Endothelial cell of umbilical vein (primary cell): ENCODE results near the gene PTPRU. TPM values are rescaled to one million over a fixed set of nuclear protein-coding genes. Genes with fewer than 3 reads are reported as not detected.

Experiments used
- BruUV-seq: library from RNA; stranded (reverse); fragments of 400-500 nt; replicated peaks from 2 replicates; lab custom pipeline; 2021; lab: Mats Ljungman, UMichigan
- CTCF ChIA-PET: fragments of 300-600, 350-600 bp; sonication (Branson Sonifier 250); formaldehyde crosslinking; loops from one replicate; lab custom pipeline; 2021; ENCODE audit warnings: antibody characterized with exemption, inconsistent platforms; lab: Charles Lee
- POLR2A ChIA-PET: fragments of 300-600, 350-600 bp; sonication (Branson Sonifier 250); formaldehyde crosslinking; loops from one replicate; lab custom pipeline; 2021; ENCODE audit warnings: antibody characterized with exemption, inconsistent platforms; lab: Charles Lee
- DNase-seq: peaks from one replicate; pipeline ENCODE4 v3.0.0-alpha.2; 2011; ENCODE audit warnings: low read depth, low spot score
- FAIRE-seq: peaks from 2 replicates; lab custom pipeline; 2011; peaks lifted over from hg19 to GRCh38; lab: Jason Lieb, UNC
- H2AFZ ChIP-seq: 2 replicates; pipeline ENCODE4 v1.6.0; 2012; ENCODE audit warnings: low read depth, low read length, control low read depth, inconsistent platforms
- H3K27ac ChIP-seq: 2 replicates; pipeline ENCODE4 v1.5.1; 2011; ENCODE audit warnings: low read depth, mild to moderate bottlenecking, control low read depth, low read length, moderate library complexity; ENCODE audit not compliant: insufficient read depth
- H3K27me3 ChIP-seq, 2 experiments: 2 replicates each; pipeline versions ENCODE4 v1.6.0 to v1.6.1; 2011; ENCODE audit warnings: low read length in 2 of 2, mixed read lengths in 1 of 2; ENCODE audit not compliant: control insufficient read depth in 2 of 2, insufficient read depth in 2 of 2
- H3K36me3 ChIP-seq, 2 experiments: 2 replicates in 1 of 2; 3 replicates in 1 of 2; pipeline ENCODE4 v1.5.1; 2011; ENCODE audit warnings: low read length in 2 of 2, mild to moderate bottlenecking in 1 of 2, moderate library complexity in 1 of 2; ENCODE audit not compliant: control insufficient read depth in 2 of 2, insufficient read depth in 2 of 2; ENCODE audit errors: extremely low read depth in 1 of 2
- H3K4me1 ChIP-seq: 3 replicates; pipeline ENCODE4 v1.5.1; 2011; ENCODE audit warnings: mild to moderate bottlenecking, low read length; ENCODE audit not compliant: control insufficient read depth, insufficient read depth; ENCODE audit errors: extremely low read depth
- H3K4me2 ChIP-seq: 2 replicates; pipeline ENCODE4 v1.6.1; 2011; ENCODE audit warnings: low read length, control low read depth, mixed read lengths; ENCODE audit not compliant: insufficient read depth
- H3K4me3 ChIP-seq, 3 experiments: fragments of 200-600 bp in 1 of 3; sonication (generic), shearing (Covaris generic) in 1 of 3; replicated peaks in 1 of 3; 2 replicates each; pipeline ENCODE4 v1.5.1; 2011 to 2016; ENCODE audit warnings: control low read depth in 3 of 3, low read length in 3 of 3, mild to moderate bottlenecking in 2 of 3, inconsistent platforms in 1 of 3, low read depth in 1 of 3, moderate library complexity in 1 of 3; ENCODE audit not compliant: insufficient read depth in 1 of 3
- H3K79me2 ChIP-seq: 2 replicates; pipeline ENCODE4 v1.6.0; 2012; ENCODE audit warnings: low read length, inconsistent platforms; ENCODE audit not compliant: control insufficient read depth, insufficient read depth
- H3K9ac ChIP-seq: replicated peaks from 2 replicates; pipeline ENCODE3; 2011; ENCODE audit warnings: low read length, control low read depth; ENCODE audit not compliant: insufficient read depth; ENCODE audit errors: extremely low read depth
- H3K9me1 ChIP-seq: replicated peaks from 3 replicates; pipeline ENCODE4 v1.6.0; 2011; ENCODE audit warnings: mild to moderate bottlenecking, low read length; ENCODE audit not compliant: control insufficient read depth, insufficient read depth; ENCODE audit errors: extremely low read depth
- H3K9me3 ChIP-seq: replicated peaks from 2 replicates; pipeline ENCODE4 v1.5.1; 2012; ENCODE audit warnings: low read length, inconsistent platforms; ENCODE audit not compliant: control insufficient read depth, insufficient read depth
- H4K20me1 ChIP-seq: replicated peaks from 2 replicates; pipeline ENCODE3; 2011; ENCODE audit warnings: mild to moderate bottlenecking, low read length; ENCODE audit not compliant: control insufficient read depth, insufficient read depth; ENCODE audit errors: extremely low read depth
- EZH2 ChIP-seq: IDR thresholded peaks from 2 replicates; pipeline ENCODE4 v1.6.1; 2012; ENCODE audit warnings: borderline replicate concordance, low read depth, mild to moderate bottlenecking, moderate library complexity, low read length, inconsistent platforms; ENCODE audit not compliant: severe bottlenecking
- FOS ChIP-seq: IDR thresholded peaks from 2 replicates; pipeline ENCODE4 v1.6.1; 2011; ENCODE audit warnings: mild to moderate bottlenecking, low read length, moderate library complexity, borderline replicate concordance; ENCODE audit not compliant: insufficient read depth
- GATA2 ChIP-seq: IDR thresholded peaks from 2 replicates; pipeline ENCODE4 v1.7.0; 2011; ENCODE audit warnings: low read depth, mild to moderate bottlenecking, moderate library complexity, mixed read lengths, low read length; ENCODE audit not compliant: insufficient read length, insufficient read depth
- JUN ChIP-seq: IDR thresholded peaks from 2 replicates; pipeline ENCODE4 v1.6.1; 2011; ENCODE audit warnings: borderline replicate concordance, low read depth; ENCODE audit not compliant: insufficient read length, insufficient read depth
- MYC ChIP-seq: IDR thresholded peaks from one replicate; pipeline ENCODE4 v1.6.1; 2011; ENCODE audit warnings: mild to moderate bottlenecking, low read depth, low read length
- POLR2A ChIP-seq: IDR thresholded peaks from 2 replicates; pipeline ENCODE4 v1.6.1; 2012; ENCODE audit warnings: low read depth, mild to moderate bottlenecking, control low read depth, low read length
- POLR2AphosphoS5 ChIP-seq: IDR thresholded peaks from 2 replicates; pipeline ENCODE4 v1.6.1; 2012; ENCODE audit warnings: low read depth, mild to moderate bottlenecking, control low read depth, low read length, moderate library complexity; ENCODE audit not compliant: insufficient read depth
- dilution Hi-C: fragments of 300-500 bp; cut with MboI; formaldehyde crosslinking; loops from one replicate; pipeline ENCODE4 v1.15.0; 2019; ENCODE audit warnings: low sequenced_read_pairs; ENCODE audit not compliant: extremely low pct_ligation_motif_present
- intact Hi-C: fragments of 100-400 bp; cut with micrococcal nuclease; formaldehyde crosslinking; loops from one replicate; pipeline ENCODE4 v1.10.0; 2022
- polyA plus RNA-seq, 4 experiments: library from polyadenylated mRNA; depleted of rRNA in 3 of 4; stranded (reverse) in 3 of 4; unstranded in 1 of 4; fragments of >200 nt; gene quantifications; 2 replicates each; pipeline versions ENCODE4 v1.2.1 to v1.2.3, GENCODE V29; 2011 to 2012; ENCODE audit warnings: missing spikeins in 1 of 4
- total RNA-seq: library from RNA; stranded (reverse); gene quantifications from 2 replicates; pipeline ENCODE4 v1.2.3, GENCODE V29; 2021
- TF ChIP-seq, protein P1 (sequence below), 2 donors: IDR thresholded peaks; 1 replicate in 1 of 2; 2 replicates in 1 of 2; pipeline ENCODE4 v1.5.1; 2011; ENCODE audit warnings: low read length in 2 of 2, mild to moderate bottlenecking in 2 of 2, moderate library complexity in 2 of 2, control low read depth in 1 of 2, inconsistent platforms in 1 of 2, low read depth in 1 of 2; ENCODE audit not compliant: insufficient read depth in 1 of 2; ENCODE audit errors: extremely low read depth in 1 of 2
- TF ChIP-seq, protein P2 (sequence below): IDR thresholded peaks from 2 replicates; pipeline ENCODE4 v1.6.1; 2011; ENCODE audit not compliant: insufficient read depth, insufficient read length

Gene PTPRU
- total and polyA plus RNA-seq, 2 donors (not counting 3 experiments of a cell fraction or from before 2014, with no cell fraction given), result 0.58 to 2.6 TPM

DNA sequence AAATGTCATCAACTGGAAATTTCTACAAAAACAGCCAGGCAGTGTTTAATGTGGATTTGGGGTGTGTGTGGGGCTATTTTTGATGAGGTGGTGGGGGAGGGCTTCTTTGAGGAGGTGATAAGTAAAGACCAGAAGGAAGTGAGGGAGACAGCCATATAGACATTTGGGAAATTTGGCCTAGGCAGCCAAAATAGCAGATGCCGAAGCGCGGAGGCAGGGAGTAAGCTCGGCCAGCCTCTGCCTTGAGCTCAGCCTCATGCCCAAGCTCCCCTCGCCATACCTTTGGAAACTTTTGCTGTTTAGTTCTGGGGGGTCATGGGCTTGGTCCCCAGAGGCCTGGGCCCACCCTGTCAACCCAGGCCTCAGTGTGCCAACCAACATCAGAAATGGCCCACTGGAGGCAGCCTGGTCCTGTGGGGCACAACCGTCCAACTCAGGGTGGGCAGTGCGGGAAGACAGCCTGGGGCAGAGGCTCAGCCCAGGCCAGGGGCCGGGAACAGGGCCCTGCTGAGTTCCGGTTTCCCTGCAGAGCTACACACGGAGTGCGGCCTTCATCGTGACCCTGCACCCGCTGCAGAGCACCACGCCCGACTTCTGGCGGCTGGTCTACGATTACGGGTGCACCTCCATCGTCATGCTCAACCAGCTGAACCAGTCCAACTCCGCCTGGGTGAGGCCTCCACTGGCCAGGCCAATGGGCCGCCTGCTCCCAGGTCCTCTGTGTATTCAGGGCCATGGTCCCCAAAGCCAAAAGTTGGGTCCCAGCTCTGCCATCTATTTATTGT lies 84.0 kb downstream of the PTPRU start:
- Histone ChIP-seq H3K4me2 (no peak overlapping the region), H3K9ac (no peak overlapping the region), H3K4me3 (no peak overlapping the region), H2AFZ (no peak overlapping the region), H3K79me2 (no peaks in the 10 kb centered on the region), H3K9me1 (no peaks in the 10 kb centered on the region), H3K4me1 (no peaks in the 10 kb centered on the region), H4K20me1 (no peaks in the 10 kb centered on the region), H3K36me3 (no peaks in the 10 kb centered on the region), H3K27me3 (no peaks in the 10 kb centered on the region), H3K27ac (no peak overlapping the region), H3K9me3 (no peaks in the 10 kb centered on the region)
- no peak for TF ChIP-seq EZH2
- TF ChIP-seq MYC, result no peak
- TF ChIP-seq, protein P1, sequence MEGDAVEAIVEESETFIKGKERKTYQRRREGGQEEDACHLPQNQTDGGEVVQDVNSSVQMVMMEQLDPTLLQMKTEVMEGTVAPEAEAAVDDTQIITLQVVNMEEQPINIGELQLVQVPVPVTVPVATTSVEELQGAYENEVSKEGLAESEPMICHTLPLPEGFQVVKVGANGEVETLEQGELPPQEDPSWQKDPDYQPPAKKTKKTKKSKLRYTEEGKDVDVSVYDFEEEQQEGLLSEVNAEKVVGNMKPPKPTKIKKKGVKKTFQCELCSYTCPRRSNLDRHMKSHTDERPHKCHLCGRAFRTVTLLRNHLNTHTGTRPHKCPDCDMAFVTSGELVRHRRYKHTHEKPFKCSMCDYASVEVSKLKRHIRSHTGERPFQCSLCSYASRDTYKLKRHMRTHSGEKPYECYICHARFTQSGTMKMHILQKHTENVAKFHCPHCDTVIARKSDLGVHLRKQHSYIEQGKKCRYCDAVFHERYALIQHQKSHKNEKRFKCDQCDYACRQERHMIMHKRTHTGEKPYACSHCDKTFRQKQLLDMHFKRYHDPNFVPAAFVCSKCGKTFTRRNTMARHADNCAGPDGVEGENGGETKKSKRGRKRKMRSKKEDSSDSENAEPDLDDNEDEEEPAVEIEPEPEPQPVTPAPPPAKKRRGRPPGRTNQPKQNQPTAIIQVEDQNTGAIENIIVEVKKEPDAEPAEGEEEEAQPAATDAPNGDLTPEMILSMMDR (IDR thresholded peaks at IDR 0.05; ENCODE audit: extremely low read depth in 1 of 2, insufficient read depth in 1 of 2, low read depth in 1 of 2, low read length in 2 of 2), result no peak
- no peak for TF ChIP-seq POLR2AphosphoS5
- no peak for TF ChIP-seq JUN
- TF ChIP-seq FOS, result no peak
- TF ChIP-seq, protein P2, sequence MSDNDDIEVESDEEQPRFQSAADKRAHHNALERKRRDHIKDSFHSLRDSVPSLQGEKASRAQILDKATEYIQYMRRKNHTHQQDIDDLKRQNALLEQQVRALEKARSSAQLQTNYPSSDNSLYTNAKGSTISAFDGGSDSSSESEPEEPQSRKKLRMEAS, result no peak
- TF ChIP-seq GATA2, result no peak
- TF ChIP-seq POLR2A, result no peak
- CTCF ChIA-PET, result no interaction called here
- BruUV-seq, result no TSS peak
- intact Hi-C loops, result no loop called here
- dilution Hi-C loops, result no loop called here
- FAIRE-seq (no peak), DNase-seq (no peak)
- POLR2A ChIA-PET, result no interaction called here
